HAP-1 (cell line): Measurements from ENCODE around the gene XPA.
"Not testable (repeated sequence)": the region's sequence is repeated elsewhere in the genome, so short reads cannot be mapped to it uniquely, and the experiment has no call there.

Experiments used
- DNase-seq, 2 experiments: peaks; one replicate each; pipeline ENCODE4 v3.0.0-alpha.2; 2016 to 2020; ENCODE audit warnings: low spot score in 2 of 2
- H3K27me3 ChIP-seq: fragments of 250-450 bp; sonication (Bioruptor Pico); 2 replicates; pipeline ENCODE4 v1.5.1; 2020; ENCODE audit warnings: low read depth, mild to moderate bottlenecking, moderate library complexity
- H3K36me3 ChIP-seq: fragments of 250-450 bp; sonication (Bioruptor Pico); replicated peaks from 2 replicates; pipeline ENCODE4 v1.5.1; 2020; ENCODE audit warnings: mild to moderate bottlenecking
- H3K4me1 ChIP-seq: fragments of 250-450 bp; sonication (Bioruptor Pico); 2 replicates; pipeline ENCODE4 v1.5.1; 2020; ENCODE audit warnings: mild to moderate bottlenecking
- H3K4me3 ChIP-seq: fragments of 250-450 bp; sonication (Bioruptor Pico); 2 replicates; pipeline ENCODE4 v1.5.1; 2020; ENCODE audit warnings: mild to moderate bottlenecking, moderate library complexity
- H3K9me3 ChIP-seq: fragments of 250-450 bp; sonication (Bioruptor Pico); 2 replicates; pipeline ENCODE4 v1.5.1; 2020; ENCODE audit warnings: mild to moderate bottlenecking, moderate library complexity
- in situ Hi-C: fragments of 300-500 bp; cut with MboI; formaldehyde crosslinking; loops from 3 replicates; pipeline ENCODE4 v1.14.3; 2020; ENCODE audit warnings: low sequenced_read_pairs, inconsistent platforms, mixed read lengths

The XPA gene

GRCh38 chr9:97696803-97697601 is at the start of gene XPA:
XPA (minus strand) TSS chr9:97697340; CDS start chr9:97697292, 48 bp downstream.
- no peaks in the 10 kb centered on the region for H3K9me3 ChIP-seq
- in situ Hi-C loops, result no loop called here

GRCh38 chr9:97744710-97745708 is 47.9 kb upstream of the XPA start:
- Histone ChIP-seq H3K36me3 (no peaks in the 10 kb centered on the region), H3K9me3 (no peaks in the 10 kb centered on the region), H3K4me1 (peaks cover 7% of the 10 kb centered on the region), H3K4me3 (no peak overlapping the region), H3K27me3 (no peaks in the 10 kb centered on the region)
- DNase-seq, result peak in 1 of 2 experiments; percentile 17
- in situ Hi-C loops, result no loop called here

More at GRCh38 chr9:97696803-97697601, at the start of gene XPA:
- H3K36me3 ChIP-seq, result peaks cover 3% of the 10 kb centered on the region
- DNase-seq, result peak; percentile 91 to 98
- peak within 1 kb of the TSS; percentile 81 for H3K4me3 ChIP-seq
- H3K4me1 ChIP-seq, result peaks cover 31% of the 10 kb centered on the region
- no peaks in the 10 kb centered on the region for H3K27me3 ChIP-seq

DNA sequence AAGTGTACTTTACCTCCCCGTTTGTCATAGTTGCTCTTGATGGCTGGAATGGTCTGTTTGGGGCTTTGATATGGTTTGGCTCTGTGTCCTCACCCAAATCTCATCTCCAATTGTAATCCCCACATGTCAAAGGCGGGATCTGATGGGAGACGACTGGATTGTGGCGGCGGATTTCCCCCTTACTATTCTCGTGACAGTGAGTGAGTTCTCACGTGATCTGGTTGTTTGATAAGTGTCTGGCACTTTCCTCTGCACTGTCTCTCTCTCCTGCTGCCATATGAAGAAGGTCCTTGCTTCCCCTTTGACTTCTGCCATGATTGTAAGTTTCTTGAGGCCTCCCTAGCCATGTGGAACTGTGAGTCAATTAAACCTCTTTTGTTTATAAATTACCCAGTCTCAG is 46.9 kb upstream of the XPA start:
- in situ Hi-C loops, H3K27me3 ChIP-seq: not testable (repeated sequence)

GRCh38 chr9:97742545-97742944 is 45.4 kb upstream of the XPA start:
- peaks cover 7% of the 10 kb centered on the region for H3K4me1 ChIP-seq
- H3K36me3 ChIP-seq, result no peaks in the 10 kb centered on the region
- H3K9me3 ChIP-seq, result no peaks in the 10 kb centered on the region
- in situ Hi-C loops, result no loop called here
- no peak overlapping the region for H3K4me3 ChIP-seq
- no peak for DNase-seq
- no peaks in the 10 kb centered on the region for H3K27me3 ChIP-seq

More for the DNA sequence above, 46.9 kb upstream of the XPA start:
- H3K9me3 ChIP-seq, DNase-seq, H3K4me1 ChIP-seq, H3K4me3 ChIP-seq, H3K36me3 ChIP-seq: not testable (repeated sequence)

- Histone ChIP-seq H3K9me3 (no peaks in the 10 kb centered on the region), H3K4me1 (peaks cover 7% of the 10 kb centered on the region), H3K4me3 (no peak overlapping the region), H3K36me3 (no peaks in the 10 kb centered on the region), H3K27me3 (no peaks in the 10 kb centered on the region)
- DNase-seq, result no peak
- in situ Hi-C loops, result no loop called here
Observed at GRCh38 chr9:97741947-97742346, 44.8 kb upstream of the XPA start.

DNA sequence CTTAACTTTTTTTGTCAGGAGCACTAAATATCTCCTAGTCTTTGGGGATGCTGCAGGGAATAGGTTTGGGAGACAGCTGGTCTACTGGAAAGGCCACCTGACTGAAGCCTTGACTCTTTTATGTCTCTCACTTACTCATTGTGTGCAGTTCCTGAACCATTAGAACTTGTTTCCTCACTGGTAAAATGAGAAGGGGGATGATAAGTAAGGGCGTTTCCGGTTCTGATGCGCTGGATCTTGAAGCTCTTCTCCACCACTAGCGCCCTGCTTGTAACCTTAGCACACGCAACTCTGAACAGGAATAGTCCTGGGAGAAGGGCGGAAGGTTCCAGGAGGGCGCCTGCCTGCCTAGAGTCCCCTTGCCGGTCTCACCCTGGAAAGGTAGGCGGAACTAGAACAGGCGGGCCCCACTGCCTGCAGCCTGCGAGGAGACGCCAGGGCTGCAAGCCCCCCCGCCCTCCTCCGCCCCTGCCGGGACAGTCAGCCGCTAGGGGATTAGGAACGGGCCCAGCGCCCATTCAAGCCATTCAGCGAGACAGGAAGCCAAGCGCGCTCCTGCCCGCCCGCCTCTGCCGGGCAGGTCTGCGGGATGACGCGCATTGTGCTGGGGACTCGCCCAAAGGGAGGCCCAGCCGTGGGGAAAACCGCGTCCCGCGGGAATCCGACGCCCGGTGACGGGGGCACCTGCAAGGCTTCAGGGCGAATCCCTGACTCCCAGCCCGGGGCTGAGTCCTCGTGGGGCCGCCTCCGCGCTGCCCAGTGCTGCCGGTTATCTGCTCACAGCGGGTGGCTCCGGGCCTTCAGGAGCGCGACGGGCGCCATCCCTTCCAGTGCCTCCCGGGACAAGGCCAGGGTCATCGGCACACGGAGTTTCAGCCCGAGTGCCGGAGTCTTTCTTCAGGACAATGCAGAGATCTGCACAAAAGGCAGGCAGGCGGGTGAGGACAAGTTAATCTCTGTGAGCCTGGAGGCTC is 44.0 kb upstream of the XPA start:
- no peaks in the 10 kb centered on the region for H3K36me3 ChIP-seq
- peaks cover 7% of the 10 kb centered on the region for H3K4me1 ChIP-seq
- in situ Hi-C loops, result no loop called here
- peak overlapping the region; percentile 9 for H3K4me3 ChIP-seq
- no peaks in the 10 kb centered on the region for H3K27me3 ChIP-seq
- peak; percentile 34 to 80 for DNase-seq
- H3K9me3 ChIP-seq, result no peaks in the 10 kb centered on the region

DNA sequence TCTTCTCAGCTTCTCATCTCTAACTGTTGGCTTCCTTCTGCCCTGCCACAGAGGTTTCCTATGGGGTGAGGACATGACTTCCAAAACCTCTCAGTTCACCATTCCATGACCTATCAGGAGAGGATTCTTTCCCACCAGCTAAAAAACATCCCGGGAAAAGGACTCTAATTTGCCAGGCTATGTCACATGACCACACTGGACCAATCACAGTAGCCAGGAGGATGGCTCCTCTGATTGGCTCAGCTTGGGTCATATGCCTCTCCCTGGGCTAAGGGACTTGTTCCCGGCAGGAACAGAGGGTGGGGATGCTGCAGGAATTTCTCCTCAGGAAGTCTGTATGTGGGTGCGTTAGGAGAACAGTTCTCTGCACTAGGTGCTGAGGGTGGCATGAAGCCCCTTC is 40.3 kb upstream of the XPA start:
- Histone ChIP-seq H3K36me3 (no peaks in the 10 kb centered on the region), H3K9me3 (no peaks in the 10 kb centered on the region), H3K4me1 (peaks cover 7% of the 10 kb centered on the region), H3K4me3 (no peak overlapping the region), H3K27me3 (no peaks in the 10 kb centered on the region)
- in situ Hi-C loops, result no loop called here
- DNase-seq, result peak; percentile 19 to 65

DNA sequence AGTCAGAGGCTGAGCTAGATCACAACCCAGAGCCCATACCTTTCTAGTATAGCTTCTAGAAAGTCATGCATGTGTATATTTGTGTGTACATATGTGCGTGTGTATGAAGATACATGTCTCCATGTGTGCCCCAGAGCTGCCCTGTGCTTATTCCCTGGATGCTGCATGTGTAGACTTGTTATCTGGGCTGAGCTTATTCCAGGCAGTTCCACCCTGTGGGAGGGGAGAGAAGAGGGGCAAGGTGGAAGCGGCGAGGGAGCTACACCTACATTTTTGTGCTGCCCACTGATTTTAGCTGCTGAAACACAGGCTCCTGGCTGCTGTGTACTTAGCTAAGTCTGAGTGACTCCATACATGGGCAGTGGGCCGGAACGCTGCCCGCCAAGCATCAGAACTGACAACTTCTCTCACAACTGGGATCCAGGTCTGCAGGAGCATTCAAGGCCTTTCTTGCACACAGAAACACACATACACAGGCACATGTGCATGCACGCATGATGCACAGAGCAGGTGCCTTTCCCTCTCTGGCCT is 38.0 kb upstream of the XPA start:
- Histone ChIP-seq H3K36me3 (no peaks in the 10 kb centered on the region), H3K27me3 (no peaks in the 10 kb centered on the region), H3K9me3 (no peaks in the 10 kb centered on the region), H3K4me1 (no peaks in the 10 kb centered on the region), H3K4me3 (no peak overlapping the region)
- DNase-seq, result no peak
- in situ Hi-C loops, result no loop called here

- no peak for DNase-seq
- no peaks in the 10 kb centered on the region for H3K9me3 ChIP-seq
- no peaks in the 10 kb centered on the region for H3K4me1 ChIP-seq
- no peaks in the 10 kb centered on the region for H3K36me3 ChIP-seq
- in situ Hi-C loops, result no loop called here
- peaks cover 7% of the 10 kb centered on the region for H3K27me3 ChIP-seq
- H3K4me3 ChIP-seq, result no peak overlapping the region
Observed at GRCh38 chr9:97726716-97727115, 29.6 kb upstream of the XPA start.

DNA sequence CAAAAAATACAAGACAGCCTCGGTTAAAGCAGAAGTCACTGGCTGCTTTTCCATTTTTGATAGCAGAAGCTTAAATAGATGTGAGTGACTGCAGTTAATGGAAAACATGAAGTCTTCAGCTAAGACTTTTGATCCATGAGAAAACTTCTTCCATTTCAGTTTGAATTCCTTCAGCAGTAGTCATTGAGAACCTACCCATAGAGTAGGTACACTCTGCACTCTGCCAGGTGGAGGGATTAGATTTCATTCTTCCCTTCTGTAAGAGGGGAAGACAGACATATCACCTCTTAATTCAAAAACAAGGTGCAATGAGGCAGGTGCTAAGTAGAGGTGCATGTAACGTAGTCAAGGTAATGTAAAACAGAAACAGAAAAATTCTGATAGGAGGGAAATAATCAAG is 26.7 kb upstream of the XPA start:
- Histone ChIP-seq H3K36me3 (no peaks in the 10 kb centered on the region), H3K4me3 (no peak overlapping the region), H3K9me3 (no peaks in the 10 kb centered on the region), H3K4me1 (no peaks in the 10 kb centered on the region), H3K27me3 (peaks cover 7% of the 10 kb centered on the region)
- in situ Hi-C loops, result loop anchor here (25.0 kb wide), 1 partner anchor 538 kb away; the partner anchor contains the start of gene TBC1D2
- no peak for DNase-seq

DNA sequence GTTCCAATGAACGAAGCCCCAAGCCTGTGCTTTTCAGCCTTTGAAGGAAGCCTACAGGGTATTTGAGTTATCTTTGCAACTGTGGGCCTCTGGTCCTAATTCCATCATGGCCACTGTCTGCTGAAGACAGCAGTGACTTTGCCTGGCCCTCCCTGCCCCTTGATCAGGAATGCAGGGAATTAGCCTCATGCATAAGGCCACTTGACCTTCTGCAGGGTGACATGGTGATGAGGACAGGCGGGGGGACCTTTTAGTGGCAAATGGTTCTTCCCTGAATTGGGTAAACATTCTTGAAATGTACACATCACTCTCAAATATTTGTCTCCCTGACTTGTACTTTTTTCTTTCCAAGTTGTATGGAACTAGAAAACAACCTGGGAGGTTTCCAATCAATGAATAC is 25.2 kb upstream of the XPA start:
- Histone ChIP-seq H3K4me1 (no peaks in the 10 kb centered on the region), H3K9me3 (no peaks in the 10 kb centered on the region; the same call in 1 of the 2 replicates), H3K27me3 (peaks cover 7% of the 10 kb centered on the region), H3K4me3 (no peak overlapping the region), H3K36me3 (no peaks in the 10 kb centered on the region)
- no peak for DNase-seq
- in situ Hi-C loops, result loop anchor here (25.0 kb wide), 1 partner anchor 540 kb away; the partner anchor contains the start of gene TBC1D2

DNA sequence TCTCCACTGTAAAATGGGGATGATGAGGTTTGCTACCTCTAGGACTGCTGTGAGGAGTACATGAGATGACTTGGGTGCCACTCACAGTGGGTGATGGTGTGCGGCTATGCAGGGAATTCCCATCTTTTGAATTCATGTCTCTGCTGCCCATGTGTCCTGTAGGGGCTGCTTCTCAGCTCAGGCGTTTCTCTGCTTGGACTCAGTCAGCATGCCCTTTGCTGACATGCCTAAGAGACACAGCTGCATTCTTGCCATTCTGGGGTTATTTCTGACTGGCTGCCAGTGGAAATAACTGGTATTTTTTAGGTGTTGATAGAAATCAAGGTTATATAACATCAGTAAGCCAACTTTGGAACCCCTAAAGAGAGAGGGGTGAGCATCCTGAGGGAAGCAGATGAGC is 24.3 kb upstream of the XPA start:
- Histone ChIP-seq H3K9me3 (no peaks in the 10 kb centered on the region; the same call in 1 of the 2 replicates), H3K27me3 (peaks cover 7% of the 10 kb centered on the region), H3K36me3 (no peaks in the 10 kb centered on the region), H3K4me3 (no peak overlapping the region), H3K4me1 (no peaks in the 10 kb centered on the region)
- no peak for DNase-seq
- in situ Hi-C loops, result loop anchor here (25.0 kb wide), 1 partner anchor 541 kb away; the partner anchor contains the start of gene TBC1D2
